OCI-LY3 (cell line): ENCODE results near the gene MMP1.

Experiments
- EZH2phosphoT487 ChIP-seq: fragments of 200-600 bp; shearing (Covaris generic); IDR thresholded peaks from 2 replicates; pipeline ENCODE4 v1.6.1; 2018; ENCODE audit warnings: antibody characterized with exemption, mixed run types, low read depth
- TF ChIP-seq, protein P1 (sequence below): fragments of 200-600, 300-600 bp; sonication (generic); IDR thresholded peaks from 2 replicates; pipeline ENCODE4 v1.5.1; 2014; ENCODE audit warnings: antibody characterized with exemption, low read length, low read depth

DNA sequence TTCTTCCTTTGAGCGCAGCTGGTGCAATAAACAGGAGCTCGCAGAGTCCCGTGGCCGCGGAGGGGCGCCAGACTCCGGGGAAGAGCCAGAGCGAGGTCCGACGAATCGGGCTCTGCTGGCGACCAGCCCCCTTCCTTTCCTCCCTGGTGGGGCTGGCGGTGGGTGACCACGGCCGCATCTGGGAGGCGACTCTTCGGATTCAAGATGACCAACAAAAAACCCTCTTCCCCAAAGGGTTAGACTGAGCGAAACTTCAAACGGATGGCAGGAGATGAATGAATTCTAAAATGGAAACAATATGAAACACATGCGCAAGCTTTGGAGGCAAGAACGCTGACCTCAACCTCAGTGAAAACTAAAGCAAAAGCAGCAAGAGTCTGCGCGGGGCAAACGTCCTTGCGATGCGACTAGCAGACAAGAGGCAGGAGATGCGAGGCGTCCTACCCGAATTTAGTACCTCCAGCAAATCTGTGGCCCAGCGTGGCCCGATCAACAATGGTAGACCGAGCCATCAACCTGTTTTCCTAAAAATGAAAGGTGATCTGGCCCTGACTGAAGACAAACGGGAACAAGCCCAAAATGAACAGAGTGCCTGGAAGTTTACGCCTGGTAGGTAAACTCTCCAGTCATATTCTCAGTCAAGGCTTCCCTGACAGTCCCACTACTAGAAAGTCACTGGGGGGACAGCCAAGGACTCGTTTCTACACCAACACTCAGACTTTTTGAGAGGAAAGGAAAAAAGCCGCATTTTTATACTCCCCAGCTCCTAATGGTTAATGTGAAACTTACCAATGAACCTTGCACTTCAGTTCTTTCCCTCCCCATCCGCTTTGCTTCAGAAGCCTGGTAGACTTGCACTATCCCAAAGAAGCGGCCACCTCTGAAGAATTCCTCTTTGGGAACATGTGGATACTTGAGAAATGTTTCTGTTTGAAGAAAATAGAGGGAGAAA lies 33.8 kb upstream of the MMP1 start:
- TF ChIP-seq, protein P1, sequence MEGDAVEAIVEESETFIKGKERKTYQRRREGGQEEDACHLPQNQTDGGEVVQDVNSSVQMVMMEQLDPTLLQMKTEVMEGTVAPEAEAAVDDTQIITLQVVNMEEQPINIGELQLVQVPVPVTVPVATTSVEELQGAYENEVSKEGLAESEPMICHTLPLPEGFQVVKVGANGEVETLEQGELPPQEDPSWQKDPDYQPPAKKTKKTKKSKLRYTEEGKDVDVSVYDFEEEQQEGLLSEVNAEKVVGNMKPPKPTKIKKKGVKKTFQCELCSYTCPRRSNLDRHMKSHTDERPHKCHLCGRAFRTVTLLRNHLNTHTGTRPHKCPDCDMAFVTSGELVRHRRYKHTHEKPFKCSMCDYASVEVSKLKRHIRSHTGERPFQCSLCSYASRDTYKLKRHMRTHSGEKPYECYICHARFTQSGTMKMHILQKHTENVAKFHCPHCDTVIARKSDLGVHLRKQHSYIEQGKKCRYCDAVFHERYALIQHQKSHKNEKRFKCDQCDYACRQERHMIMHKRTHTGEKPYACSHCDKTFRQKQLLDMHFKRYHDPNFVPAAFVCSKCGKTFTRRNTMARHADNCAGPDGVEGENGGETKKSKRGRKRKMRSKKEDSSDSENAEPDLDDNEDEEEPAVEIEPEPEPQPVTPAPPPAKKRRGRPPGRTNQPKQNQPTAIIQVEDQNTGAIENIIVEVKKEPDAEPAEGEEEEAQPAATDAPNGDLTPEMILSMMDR = no peak
- no peak for TF ChIP-seq EZH2phosphoT487
